Heart right ventricle (tissue), 16 donors: ENCODE measurements around the gene RHEB. TPM values are rescaled to one million over a fixed set of nuclear protein-coding genes. Genes with fewer than 3 reads are reported as not detected.
A peak's percentile ranks its signal among the peaks of the same experiment; 100 is the strongest.

Experiments used
- ATAC-seq, 8 donors: fragments of 200-7000 bp; cut with Tn5 transposase; one replicate each; pipeline ENCODE4 v1.9.1; 2020; ENCODE audit warnings: mild to moderate bottlenecking in 8 of 8, moderate library complexity in 8 of 8, moderate number of reproducible peaks in 1 of 8
- DNase-seq, 2 donors: peaks; one replicate each; pipeline ENCODE4 v3.0.0-alpha.2; 2020
- H3K27ac ChIP-seq, 10 donors: fragments of 200-600 bp; sonication (generic) in 2 of 10; one replicate each; pipeline versions ENCODE4 v1.5.0 to v1.8.0; 2020 to 2022; ENCODE audit warnings: mild to moderate bottlenecking in 3 of 10
- H3K27me3 ChIP-seq, 7 donors: fragments of 200-600 bp; one replicate each; pipeline ENCODE4 v1.8.0; 2021 to 2022; ENCODE audit warnings: mild to moderate bottlenecking in 2 of 7
- H3K36me3 ChIP-seq, 9 donors: fragments of 200-600 bp; sonication (generic) in 1 of 9; one replicate each; pipeline versions ENCODE4 v1.5.0 to v1.8.0; 2020 to 2022; ENCODE audit warnings: mild to moderate bottlenecking in 2 of 9
- H3K4me1 ChIP-seq, 9 donors: fragments of 200-600 bp; sonication (generic) in 1 of 9; one replicate each; pipeline versions ENCODE4 v1.5.0 to v1.8.0; 2020 to 2022; ENCODE audit warnings: mild to moderate bottlenecking in 4 of 9
- H3K4me3 ChIP-seq, 10 donors: fragments of 200-600 bp; sonication (generic) in 2 of 10; one replicate each; pipeline versions ENCODE4 v1.5.0 to v1.8.0; 2020 to 2022; ENCODE audit warnings: mild to moderate bottlenecking in 7 of 10, moderate library complexity in 2 of 10
- H3K9me3 ChIP-seq, 11 donors: fragments of 200-600 bp in 10 of 11; sonication (generic) in 2 of 11; one replicate each; pipeline versions ENCODE4 v1.5.0 to v1.8.0; 2013 to 2022; ENCODE audit warnings: mild to moderate bottlenecking in 2 of 11, control low read depth in 1 of 11, moderate library complexity in 1 of 11
- CTCF ChIP-seq, 9 donors: fragments of 200-600 bp; sonication (generic) in 2 of 9; IDR thresholded peaks; one replicate each; pipeline versions ENCODE4 v1.5.0 to v1.8.0; 2021 to 2022; ENCODE audit warnings: antibody characterized with exemption in 9 of 9, mild to moderate bottlenecking in 5 of 9, moderate library complexity in 1 of 9
- WGBS, 2 donors: extraction: QIAGEN DNeasy Blood & Tissue Kit; methylation state at CpG; one replicate each; pipeline ENCODE4 v1.1.7; 2013; ENCODE audit warnings: inconsistent platforms in 1 of 2; 5-methylcytosine and 5-hydroxymethylcytosine counted together
- intact Hi-C, 10 donors: fragments of 100-400 bp; cut with DNase I; formaldehyde crosslinking; loops; one replicate each; pipeline versions ENCODE4 v1.11.1 to v1.14.2; 2022
- polyA plus RNA-seq, 2 donors: library from polyadenylated mRNA; stranded (reverse); fragments of 200-250 nt; gene quantifications; one replicate each; pipeline ENCODE4 v1.2.3, GENCODE V29; 2013
- total RNA-seq, 10 donors: library from RNA; stranded (reverse); fragmentation: NEBNext Ultra II Directional in 3 of 10; extraction: Animal tissue kit (Norgen Biotek cat#: 25700) in 3 of 10; gene quantifications; one replicate each; pipeline versions ENCODE4 v1.2.1 to v1.2.4, GENCODE V29; 2021 to 2023
- donor health status: Arrhythmogenic right ventricular cardiomyopathy.
- donor health status: ischemic (EF 13 %, LVEDD 7.1; RV severe dilation, severe dysfunction).
- donor health status: healthy with polysubstance abuse.
- donor health status: DM: no; HTN: yes; CAD: no.
- donor health status: DM: no; HTN: no; CAD: no.
- donor health status: ischemic (EF 25% LVEDD 6.9; RV normal size, moderate dysfunction).
- donor health status: ischemic (EF 25% LVEDD 5.7; RV mildly dilated, moderate dysfunction).
- donor health status: healthy.
- donor health status: DM: yes; HTN: yes; CAD: no.
- donor health status: Ischemic cardiomyopathy.
- donor health status: ischemic (EF 35%, LVEDD 5.7; RV mildly dilated, moderate dysfunction).
- donor health status: nonischemic (EF 11% LVEDD 7.7; RV severe dilation, severe dysfunction).
- donor health status: DM: yes; HTN: yes; CAD: no.
- donor health status: PGD.
- donor health status: ischemic (EF 29% LVEDD 5.4; RV normal size, mild dysfunction).
- donor health status: nonischemic (EF 23%, LVEDD 6.1; RV moderate dilation, normal function).

The RHEB gene
- total and polyA plus RNA-seq, 12 donors = 56.0 to 174 (median 104) TPM

- 55 to 59% methylated on average over 7 of the region's 7 CpGs for WGBS, 2 donors
- H3K36me3 ChIP-seq = peaks cover 0 to 93% (median 10%) of the 10 kb centered on the region in 9 donors
Observed at GRCh38 chr7:151484971-151485707, 34.6 kb downstream of the RHEB start.

GRCh38 chr7:151483711-151483983 lies 36.0 kb downstream of the RHEB start:
- intact Hi-C loops = no loop called here
- H3K4me1 ChIP-seq = peaks cover 4 to 63% (median 36%) of the 10 kb centered on the region in 9 donors

More at GRCh38 chr7:151484971-151485707, 34.6 kb downstream of the RHEB start:
- Histone ChIP-seq H3K27ac (peak overlapping the region in 6 of 10 donors; percentile 17 to 50 (median 32)), H3K27me3 (no peaks in the 10 kb centered on the region), H3K4me1 (peaks cover 11 to 78% (median 45%) of the 10 kb centered on the region in 9 donors), H3K9me3 (no peaks in the 10 kb centered on the region), H3K4me3 (no peak overlapping the region)
- no peak for DNase-seq
- peak in 7 of 8 donors; percentile 40 to 89 (median 54) for ATAC-seq
- no peak for TF ChIP-seq CTCF (IDR thresholded peaks at IDR 0.05)
- intact Hi-C loops = no loop called here

GRCh38 chr7:151482883-151483710 lies 36.6 kb downstream of the RHEB start:
- peaks cover 4 to 58% (median 30%) of the 10 kb centered on the region in 9 donors for H3K4me1 ChIP-seq
- no peak for ATAC-seq
- H3K27ac ChIP-seq = no peak overlapping the region

More at GRCh38 chr7:151483711-151483983, 36.0 kb downstream of the RHEB start:
- ATAC-seq (no peak), DNase-seq (no peak)
- Histone ChIP-seq H3K27ac (no peak overlapping the region), H3K27me3 (no peaks in the 10 kb centered on the region), H3K36me3 (peaks cover 0 to 93% (median 10%) of the 10 kb centered on the region in 9 donors), H3K4me3 (no peak overlapping the region), H3K9me3 (no peaks in the 10 kb centered on the region)
- 83 to 85% methylated on average over 1 of the region's 1 CpG for WGBS, 2 donors
- TF ChIP-seq CTCF (IDR thresholded peaks at IDR 0.05) = no peak

More at GRCh38 chr7:151482883-151483710, 36.6 kb downstream of the RHEB start:
- Histone ChIP-seq H3K4me3 (no peak overlapping the region), H3K36me3 (peaks cover 0 to 91% (median 8%) of the 10 kb centered on the region in 9 donors), H3K27me3 (no peaks in the 10 kb centered on the region), H3K9me3 (no peaks in the 10 kb centered on the region)
- TF ChIP-seq CTCF (IDR thresholded peaks at IDR 0.05) = no peak
- intact Hi-C loops = no loop called here
- DNase-seq = no peak
- WGBS, 2 donors = 85 to 89% methylated on average over 8 of the region's 8 CpGs
